ENCODE measurements around the gene SLC26A1.
A peak's percentile ranks its signal among the peaks of the same experiment; 100 is the strongest.

SLC26A1 gene

GRCh38 chr4:1029529-1029928, 36.3 kb upstream of the SLC26A1 start:
- peak; percentile 89 for DNase-seq (ENCODE audit: low spot score)

GRCh38 chr4:1028574-1029220, 35.5 kb upstream of the SLC26A1 start:
- no peak for DNase-seq (ENCODE audit: low spot score)

- DNase-seq (ENCODE audit: low spot score), result no peak
Measured at GRCh38 chr4:1027915-1028238, 34.7 kb upstream of the SLC26A1 start.

- no peak for DNase-seq (ENCODE audit: low spot score)
Measured at GRCh38 chr4:1027219-1027914, 34.2 kb upstream of the SLC26A1 start.

GRCh38 chr4:1026115-1026514, 32.9 kb upstream of the SLC26A1 start:
- peak; percentile 56 for DNase-seq (ENCODE audit: low spot score)

- no peak for DNase-seq (ENCODE audit: low spot score)
Measured at GRCh38 chr4:1024882-1025545, 31.8 kb upstream of the SLC26A1 start.

GRCh38 chr4:1023895-1024740, 30.9 kb upstream of the SLC26A1 start:
- no peak for DNase-seq (ENCODE audit: low spot score)

- DNase-seq (ENCODE audit: low spot score), result peak; percentile 56
Measured at GRCh38 chr4:1023075-1023640, 30.0 kb upstream of the SLC26A1 start.

GRCh38 chr4:1022739-1023066, 29.5 kb upstream of the SLC26A1 start:
- DNase-seq (ENCODE audit: low spot score), result peak; percentile 94

- no peak for DNase-seq (ENCODE audit: low spot score)
Measured at GRCh38 chr4:1022051-1022738, 29.0 kb upstream of the SLC26A1 start.

- DNase-seq (ENCODE audit: low spot score), result no peak
Measured at GRCh38 chr4:1021386-1022050, 28.3 kb upstream of the SLC26A1 start.

- no peak for DNase-seq (ENCODE audit: low spot score)
Measured at GRCh38 chr4:1019729-1020470, 26.7 kb upstream of the SLC26A1 start.

- DNase-seq (ENCODE audit: low spot score), result no peak
Measured at GRCh38 chr4:1019320-1019719, 26.1 kb upstream of the SLC26A1 start.

- no peak for DNase-seq (ENCODE audit: low spot score)
Measured at GRCh38 chr4:1018147-1019020, 25.2 kb upstream of the SLC26A1 start.

- no peak for DNase-seq (ENCODE audit: low spot score)
Measured at GRCh38 chr4:1017706-1018105, 24.5 kb upstream of the SLC26A1 start.

- no peak for DNase-seq (ENCODE audit: low spot score)
Measured at GRCh38 chr4:1017211-1017610, 24.0 kb upstream of the SLC26A1 start.

GRCh38 chr4:1015746-1016145, 22.5 kb upstream of the SLC26A1 start:
- no peak for DNase-seq (ENCODE audit: low spot score)

GRCh38 chr4:1015179-1015578, 22.0 kb upstream of the SLC26A1 start:
- DNase-seq (ENCODE audit: low spot score), result no peak
